T-helper 9 cell (primary cell): Measurements from ENCODE around the gene GRK5.
"Not testable (repeated sequence)": the region's sequence is repeated elsewhere in the genome, so short reads cannot be mapped to it uniquely, and the experiment has no call there.

ENCODE experiments used
- DNase-seq: peaks from one replicate; pipeline ENCODE4 v3.0.0-alpha.2; 2020

The GRK5 gene

DNA sequence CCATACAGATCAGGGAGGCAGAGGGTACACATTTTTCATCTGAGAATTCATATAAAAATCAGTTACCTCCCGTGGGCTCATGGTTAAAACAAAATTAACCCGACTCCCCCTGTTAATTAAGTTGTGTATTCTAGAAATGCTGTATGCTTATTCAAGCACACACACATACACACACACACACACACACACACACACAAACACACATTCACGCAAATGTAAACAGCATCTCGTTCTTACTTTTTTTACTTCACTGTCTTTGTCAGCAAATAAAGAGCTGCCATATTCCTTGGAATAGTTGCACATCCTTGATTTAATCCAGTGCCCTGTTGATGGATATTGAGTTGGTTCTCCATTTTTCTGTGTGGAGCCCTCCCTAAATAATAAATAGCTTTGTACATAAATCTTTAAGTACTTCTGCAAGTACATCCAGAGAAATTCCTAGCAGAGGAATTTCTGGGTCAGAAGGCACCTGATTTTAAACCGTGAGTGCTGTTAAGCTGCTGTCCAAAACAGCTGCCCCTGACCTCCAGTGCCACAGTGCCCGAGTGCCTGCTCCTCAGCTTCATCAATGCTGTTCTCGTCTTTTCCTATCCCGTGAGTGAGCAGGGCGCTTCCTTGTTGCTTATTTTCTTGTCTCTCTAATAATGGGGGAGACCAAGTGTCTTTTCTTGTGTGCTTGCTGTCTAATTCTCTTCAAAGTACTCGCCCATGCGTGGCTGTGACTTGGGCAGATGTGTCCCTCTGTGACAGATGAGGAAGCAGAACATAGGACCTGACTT is 217.9 kb downstream of the GRK5 start:
- no peak for DNase-seq

GRCh38 chr10:119425881-119426170 is 218.5 kb downstream of the GRK5 start:
- no peak for DNase-seq

GRCh38 chr10:119426699-119427098 is 219.3 kb downstream of the GRK5 start:
- no peak for DNase-seq

DNA sequence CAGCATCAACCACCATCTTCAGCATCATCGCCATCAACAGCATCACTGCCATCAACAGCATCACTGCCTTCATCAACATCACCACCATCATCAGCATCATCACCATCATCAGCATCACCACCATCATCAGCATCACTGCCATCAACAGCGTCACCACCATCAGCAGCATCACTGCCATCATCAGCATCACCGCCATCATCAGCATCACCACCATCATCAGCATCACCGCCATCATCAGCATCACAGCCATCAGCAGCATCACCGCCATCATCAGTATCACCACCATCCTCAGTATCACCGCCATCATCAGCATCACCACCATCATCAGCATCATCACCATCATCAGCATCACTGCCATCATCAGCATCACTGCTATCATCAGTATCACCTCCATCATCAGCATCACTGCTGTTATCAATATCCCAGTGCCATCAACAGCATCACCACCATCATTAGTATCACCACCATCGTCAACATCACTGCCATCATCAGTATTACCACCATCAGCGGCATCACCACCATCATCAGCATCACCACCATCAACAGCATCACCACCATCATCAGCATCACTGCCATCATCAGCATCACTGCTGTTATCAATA is 220.0 kb downstream of the GRK5 start:
- DNase-seq = no peak

GRCh38 chr10:119428789-119429188 is 221.4 kb downstream of the GRK5 start:
- no peak for DNase-seq

DNA sequence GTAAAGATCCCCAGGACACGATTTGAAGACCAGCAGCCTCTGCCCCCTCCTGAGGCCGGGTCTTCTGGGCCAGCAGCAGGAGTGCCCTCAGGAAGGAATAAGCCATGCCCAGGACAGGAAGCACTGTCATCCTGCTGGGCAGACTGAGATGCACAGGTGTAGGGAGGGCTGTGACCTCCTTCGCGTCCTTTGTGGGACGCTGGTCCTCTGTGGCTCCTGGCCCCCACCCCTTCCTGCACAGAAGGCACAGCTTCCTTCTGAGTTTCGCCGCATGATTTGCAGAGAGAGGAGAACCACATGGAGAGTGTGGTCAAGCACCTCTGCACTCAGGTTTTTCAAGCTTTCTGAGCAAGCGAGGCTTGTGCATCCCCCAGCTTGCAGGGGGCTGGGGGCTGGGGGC is 222.4 kb downstream of the GRK5 start:
- DNase-seq = no peak

DNA sequence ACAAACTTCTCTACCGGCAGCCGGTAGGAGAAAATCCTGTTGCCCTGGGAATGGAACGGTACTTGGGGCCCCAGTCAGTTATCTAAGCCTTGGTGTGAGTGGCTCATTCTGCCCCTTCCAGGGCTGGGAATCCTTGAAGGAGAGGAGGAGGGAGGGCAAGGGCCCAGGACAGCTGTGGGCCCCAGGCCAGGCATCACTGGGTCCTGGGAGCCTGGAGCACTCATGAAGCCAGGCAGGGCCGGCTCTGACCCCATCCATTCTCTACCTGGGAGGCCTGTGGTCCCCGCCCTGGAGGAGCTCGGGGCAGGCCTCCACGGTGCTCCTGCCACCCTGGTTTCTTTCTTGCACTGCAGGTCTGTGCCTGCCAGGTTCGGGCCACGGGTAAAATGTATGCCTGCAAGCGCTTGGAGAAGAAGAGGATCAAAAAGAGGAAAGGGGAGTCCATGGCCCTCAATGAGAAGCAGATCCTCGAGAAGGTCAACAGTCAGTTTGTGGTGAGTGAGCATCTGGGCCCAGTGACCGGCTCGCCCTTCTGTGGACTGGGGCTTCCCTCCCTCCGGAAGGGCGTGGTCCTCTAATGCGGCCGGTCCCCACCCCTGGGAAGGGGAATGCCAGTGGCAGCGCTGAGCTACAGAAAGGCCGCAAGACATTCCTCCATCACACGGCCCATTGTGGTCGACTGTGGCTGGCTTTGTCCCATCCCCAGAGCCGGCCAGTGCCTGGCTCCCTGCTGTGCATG is 223.8 kb downstream of the GRK5 start:
- no peak for DNase-seq

- DNase-seq = no peak
Observed at GRCh38 chr10:119431773-119432135, 224.4 kb downstream of the GRK5 start.

GRCh38 chr10:119434942-119435341 is 227.6 kb downstream of the GRK5 start:
- not testable (repeated sequence) for DNase-seq

GRCh38 chr10:119438717-119439116 is 231.3 kb downstream of the GRK5 start:
- DNase-seq = no peak

GRCh38 chr10:119439922-119440321 is 232.6 kb downstream of the GRK5 start:
- no peak for DNase-seq

DNA sequence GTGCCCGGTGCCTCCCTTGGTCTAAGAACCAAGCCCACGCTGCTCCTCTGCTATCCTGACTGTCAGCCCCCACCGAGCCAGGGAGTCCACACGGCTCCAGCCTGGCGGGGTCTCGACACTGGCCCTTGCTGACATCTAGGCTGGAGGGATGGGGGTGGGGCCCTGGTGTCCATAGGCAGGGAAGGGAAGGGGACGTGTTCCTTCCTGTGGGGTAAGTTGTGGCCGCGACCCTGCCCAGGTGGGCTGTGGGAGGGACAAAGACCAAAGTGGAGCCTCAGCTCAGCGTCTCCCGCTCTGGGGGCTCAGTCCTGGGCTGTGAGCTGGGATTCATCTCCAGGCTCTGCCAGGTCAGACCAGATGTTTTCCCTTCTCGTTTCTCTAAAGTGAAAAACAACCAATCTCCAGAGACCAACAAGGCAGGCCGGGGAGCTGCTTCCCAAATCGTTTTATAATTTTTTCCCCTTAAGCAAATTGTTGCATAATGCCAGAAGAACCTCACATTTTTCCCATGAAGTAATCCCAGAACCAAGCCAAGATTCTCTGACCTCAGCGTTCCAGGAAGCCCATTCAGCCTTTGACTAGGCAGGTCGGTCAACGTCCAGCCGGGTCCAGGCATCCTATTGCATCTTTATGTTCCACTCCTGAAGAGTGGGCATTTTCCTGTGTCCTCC is 233.9 kb downstream of the GRK5 start:
- no peak for DNase-seq

DNA sequence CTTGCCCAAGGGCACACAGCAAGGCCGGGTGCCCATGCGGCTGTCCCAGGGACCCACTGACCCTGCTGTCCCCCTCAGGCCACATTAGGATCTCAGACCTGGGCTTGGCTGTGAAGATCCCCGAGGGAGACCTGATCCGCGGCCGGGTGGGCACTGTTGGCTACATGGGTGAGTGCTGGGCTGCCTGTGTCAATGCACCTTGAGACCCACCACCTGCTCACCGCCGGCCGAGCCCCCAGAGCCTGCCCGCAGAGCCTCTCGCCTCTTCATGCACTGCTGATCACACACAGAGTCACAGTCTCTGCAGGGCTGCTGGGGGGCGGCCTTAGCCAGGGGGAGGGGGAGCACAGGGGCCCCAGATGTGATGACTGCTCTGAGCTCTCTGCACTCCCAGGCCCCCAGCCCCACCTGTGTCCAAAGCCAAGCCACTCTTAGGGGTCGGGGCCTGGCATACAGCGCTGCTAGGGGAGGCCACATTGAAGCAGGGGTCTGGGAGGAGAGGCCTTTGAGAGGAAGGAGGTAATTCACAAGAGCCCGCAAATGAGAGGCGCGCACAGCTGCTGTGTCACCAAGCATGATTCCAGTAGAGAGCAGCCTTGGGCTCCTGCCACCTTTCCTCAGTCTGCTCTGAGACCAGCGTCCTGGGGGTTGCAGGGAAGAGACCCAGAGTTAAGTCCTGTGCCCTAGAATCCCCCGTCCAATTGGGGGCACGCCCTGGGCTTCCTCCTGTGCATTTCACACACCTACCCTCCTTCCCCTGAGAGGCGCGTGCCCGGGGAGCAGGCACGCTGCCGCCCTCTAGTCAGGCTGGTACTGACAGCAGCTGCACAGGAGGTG is 234.8 kb downstream of the GRK5 start:
- DNase-seq = no peak

- DNase-seq = no peak
Observed at GRCh38 chr10:119442758-119443060, 235.3 kb downstream of the GRK5 start.

- no peak for DNase-seq
Observed at GRCh38 chr10:119443441-119443840, 236.1 kb downstream of the GRK5 start.

- no peak for DNase-seq
Observed at GRCh38 chr10:119443970-119444660, 236.7 kb downstream of the GRK5 start.

DNA sequence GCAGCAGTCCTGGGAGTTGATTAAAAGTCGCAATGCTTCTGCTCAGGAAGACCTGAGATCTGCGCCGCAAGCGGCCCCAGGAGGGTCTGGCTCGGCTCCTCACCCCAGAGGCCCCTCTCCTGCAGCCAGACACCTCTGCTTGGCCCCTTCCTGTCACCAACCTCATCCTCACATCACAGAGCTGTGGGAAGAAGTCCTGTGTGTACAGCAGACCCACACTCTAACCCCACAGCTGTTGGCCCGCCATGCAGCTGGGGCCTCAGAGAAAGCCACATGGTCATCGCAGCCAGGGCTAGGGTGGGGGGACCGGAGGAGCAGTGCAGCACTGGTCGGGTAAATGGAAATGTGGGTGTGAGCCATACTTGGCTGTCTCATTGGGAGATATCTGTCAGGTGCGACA is 237.5 kb downstream of the GRK5 start:
- DNase-seq = no peak

DNA sequence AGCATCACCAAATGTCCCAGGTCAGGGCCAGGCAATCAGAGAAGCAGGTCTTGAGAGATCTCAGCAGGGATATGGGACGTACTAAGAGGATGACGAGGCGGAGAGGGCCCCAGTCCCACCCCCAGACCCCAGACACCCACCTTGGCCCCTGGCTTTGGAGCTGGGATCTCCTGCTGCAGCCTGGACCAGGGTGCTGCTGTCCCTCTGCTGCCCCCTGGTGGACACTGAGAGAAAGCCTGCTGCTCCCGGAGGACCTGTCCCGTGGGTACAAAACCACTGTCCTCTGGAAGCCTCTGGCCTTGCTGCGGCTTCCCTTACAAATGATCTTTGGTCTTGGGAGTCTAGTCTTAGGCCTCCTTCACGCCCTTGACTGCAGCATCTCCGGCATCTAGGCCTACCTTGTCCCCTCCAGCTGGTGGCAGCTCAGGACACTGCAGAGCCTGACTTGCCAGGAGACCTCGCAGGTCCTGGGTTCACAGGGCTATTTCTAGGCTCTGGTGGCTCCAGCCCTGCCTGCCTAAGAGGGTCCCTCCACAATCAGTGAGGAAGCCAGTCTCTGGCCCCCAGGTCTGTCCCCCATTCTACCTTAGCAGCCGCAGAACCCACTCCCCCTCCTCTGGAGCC is 238.1 kb downstream of the GRK5 start:
- DNase-seq = peak; percentile 91

DNA sequence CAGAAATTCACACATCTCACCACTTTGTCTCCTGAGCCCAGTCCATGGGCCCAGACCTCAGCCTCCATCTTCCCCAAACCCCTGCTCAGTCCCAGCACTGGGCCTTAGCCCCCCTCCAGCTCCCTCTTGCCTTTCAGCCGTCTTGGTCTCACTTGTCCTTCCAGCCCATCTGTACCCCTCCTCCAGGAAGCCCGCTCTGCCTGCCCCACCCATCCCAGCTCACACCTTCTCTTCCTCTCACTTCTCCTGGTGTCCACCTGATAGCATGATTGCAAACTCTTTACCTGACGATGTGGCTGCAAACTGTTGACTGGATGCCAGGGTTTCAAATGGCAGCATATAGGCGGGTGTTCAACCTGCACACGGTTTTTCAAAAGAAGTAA is 238.6 kb downstream of the GRK5 start:
- DNase-seq = no peak

- DNase-seq = no peak
Observed at GRCh38 chr10:119446441-119447277, 239.3 kb downstream of the GRK5 start.

DNA sequence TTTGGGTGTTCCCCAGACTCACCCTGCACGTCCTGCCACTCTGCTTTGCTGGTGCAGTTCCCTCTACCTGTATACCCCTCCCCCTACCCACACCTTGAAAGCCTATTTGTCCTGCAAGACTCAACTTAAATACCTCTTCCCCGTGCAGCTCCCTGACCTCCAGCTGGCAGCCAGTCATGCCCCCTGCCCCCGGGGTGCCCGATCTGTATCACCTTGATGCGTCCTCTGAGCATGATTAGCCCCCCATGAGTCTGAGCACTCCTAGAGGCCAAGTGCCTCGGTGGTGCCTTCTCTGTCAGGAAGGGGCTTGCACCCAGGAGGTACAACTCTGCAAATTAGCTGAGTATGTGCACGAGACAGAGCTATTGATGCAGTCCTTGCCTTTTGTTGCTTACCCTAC is 240.1 kb downstream of the GRK5 start:
- DNase-seq = no peak
